ENCODE measurements around the gene IL1R1.
"Not testable (repeated sequence)": the region's sequence is repeated elsewhere in the genome, so short reads cannot be mapped to it uniquely, and the experiment has no call there.

Gene IL1R1

DNA sequence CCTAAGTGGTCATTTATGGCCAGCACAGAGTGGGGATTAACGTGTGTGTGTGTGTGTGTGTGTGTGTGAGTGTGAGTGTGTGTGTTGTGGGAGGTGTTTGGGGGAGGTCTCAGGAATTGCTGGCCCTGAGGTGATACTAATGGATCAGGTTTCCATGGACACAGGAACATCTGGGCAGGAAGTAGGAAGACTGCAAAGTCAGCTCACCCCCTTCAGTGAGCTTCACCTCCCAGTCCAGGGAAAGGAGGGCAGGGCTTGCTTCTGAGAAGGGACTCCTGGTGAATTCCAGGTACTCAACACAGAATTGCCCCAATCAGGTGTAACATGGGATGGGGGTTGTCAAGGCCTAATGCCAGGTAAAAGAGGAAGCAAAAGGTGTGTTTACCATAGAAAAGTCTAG is 30.3 kb upstream of the IL1R1 start:
- DNase-seq, result no peak

DNA sequence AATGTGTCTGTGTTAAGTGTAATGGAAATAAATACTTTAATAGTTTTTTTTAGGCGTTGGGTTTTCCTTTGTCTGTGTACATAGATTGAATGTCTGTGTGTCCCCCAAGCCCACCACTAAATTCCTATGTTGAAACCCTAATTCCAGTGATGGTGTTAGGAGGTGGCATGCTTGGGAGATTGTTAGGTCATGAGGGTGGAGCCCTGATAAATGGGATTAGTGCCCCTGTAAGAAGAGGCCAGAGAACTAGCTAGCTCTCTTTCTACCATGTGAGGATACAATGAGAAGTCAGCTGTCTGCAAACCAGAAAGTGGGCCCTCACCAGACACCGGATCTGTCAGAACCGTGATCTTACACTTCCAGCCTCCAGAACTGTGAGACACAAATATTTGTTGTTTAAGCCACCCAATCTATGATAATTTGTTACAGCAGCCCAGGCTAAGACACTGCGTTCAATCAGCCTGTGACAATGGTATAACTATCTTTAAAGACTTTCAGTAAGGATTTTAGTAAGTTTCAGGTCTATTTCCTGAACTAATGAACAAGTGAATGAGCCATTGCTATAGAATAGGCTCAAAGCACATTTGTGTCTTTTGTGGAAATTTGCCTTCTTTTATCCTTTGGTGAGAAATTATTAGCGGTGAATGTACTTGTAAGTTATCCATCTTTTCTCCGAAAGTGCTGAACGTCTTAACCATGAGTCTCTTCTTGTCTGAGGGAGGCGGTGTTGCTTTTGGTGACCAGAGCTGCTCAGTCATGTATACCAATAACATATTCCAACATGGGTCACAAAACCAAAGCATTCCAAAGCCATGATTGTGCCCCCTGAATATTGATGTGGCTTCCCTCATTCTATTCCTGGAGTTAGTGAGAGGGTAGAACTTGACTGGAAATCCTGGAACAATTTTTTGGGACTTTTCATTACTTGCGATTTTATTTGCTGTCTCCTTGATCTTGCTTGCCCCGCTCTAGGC is 29.6 kb upstream of the IL1R1 start:
- no peak for DNase-seq

DNA sequence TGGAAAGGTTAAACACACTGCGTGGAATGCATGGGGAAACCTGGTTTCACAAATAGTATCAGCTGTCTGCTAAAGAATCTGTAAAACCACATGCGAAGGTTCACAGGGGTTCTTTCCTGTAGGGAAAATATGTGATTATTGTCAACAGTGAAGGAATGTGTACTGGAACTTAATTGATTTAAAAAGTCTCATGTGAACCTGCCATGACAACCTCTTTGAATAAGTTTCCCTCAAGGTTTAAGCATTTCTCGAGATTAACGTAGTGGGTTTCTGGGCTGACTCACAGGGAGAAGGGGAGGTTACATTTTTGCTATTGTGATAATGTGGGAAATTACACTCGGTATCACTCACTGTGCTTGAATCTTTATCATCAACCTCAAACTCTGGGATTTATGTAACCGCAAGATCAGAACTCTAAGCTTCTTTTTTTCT is 28.2 kb upstream of the IL1R1 start:
- DNase-seq, result no peak

DNA sequence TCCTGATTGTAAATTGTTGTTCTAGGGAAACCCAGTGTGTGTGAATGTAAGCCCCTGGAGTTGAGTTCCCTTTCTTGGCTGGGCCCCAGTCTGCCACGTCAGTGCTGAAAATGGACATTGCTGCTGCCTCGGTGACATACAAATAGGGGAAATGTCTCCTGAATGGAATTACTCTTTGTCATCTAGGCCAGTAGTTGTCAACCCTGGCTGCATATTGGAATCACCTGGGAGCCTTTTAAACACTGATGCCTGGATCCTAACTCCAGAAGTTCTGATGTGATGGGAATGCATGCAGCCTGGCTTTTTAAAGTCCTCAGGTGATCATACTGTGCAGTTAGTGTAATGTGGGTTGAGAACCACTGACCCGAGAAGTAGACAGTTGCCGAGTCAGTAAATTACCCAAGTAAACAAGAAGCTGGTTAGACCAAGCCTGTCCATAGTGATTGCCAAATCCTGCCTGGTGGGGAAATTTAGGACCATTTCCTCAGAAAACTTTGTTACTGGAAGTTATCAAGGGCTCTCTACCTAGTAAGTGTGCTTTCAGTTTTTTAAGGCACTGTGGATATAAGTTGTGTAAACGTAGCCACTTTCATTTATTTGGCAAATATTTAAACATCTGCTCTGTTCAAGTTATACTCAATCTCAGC is 27.6 kb upstream of the IL1R1 start:
- no peak for DNase-seq

DNA sequence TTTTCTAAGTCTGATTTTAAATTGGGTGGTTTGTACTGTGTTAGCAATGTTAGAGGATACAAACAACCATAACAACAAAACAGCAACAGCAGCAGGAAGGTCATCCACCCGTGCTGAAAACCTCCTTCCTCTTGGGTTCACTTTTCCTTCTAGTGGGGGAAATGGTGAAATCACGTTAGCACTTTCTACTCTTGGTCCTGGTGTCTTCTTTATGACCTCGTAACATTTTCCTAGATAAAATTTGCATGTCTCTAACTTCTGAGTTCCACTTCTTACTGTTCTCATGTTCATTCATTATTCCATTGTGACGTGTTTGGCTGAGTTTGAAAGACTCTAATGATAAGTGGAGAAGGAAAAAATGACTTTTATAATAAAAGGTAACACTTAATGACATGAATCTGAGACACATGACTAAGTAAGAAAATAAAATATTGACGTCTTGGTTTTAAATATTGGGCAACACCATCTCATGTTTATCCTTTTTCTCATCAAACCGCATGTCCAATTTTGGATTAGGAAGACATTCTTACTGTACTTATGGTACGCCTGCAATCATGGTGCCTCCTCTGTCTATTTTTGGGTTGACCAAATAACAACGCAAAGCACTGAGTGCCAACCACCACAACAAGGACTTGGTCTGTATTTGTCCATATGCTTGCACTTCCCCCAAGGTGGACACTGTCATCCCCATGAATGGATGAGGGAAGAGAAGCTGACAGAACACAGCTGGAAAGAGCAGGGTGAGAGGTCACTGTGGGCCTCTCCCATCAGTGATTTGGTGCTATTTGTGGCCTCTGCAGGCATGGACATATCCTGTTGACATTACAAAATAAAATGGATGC is 25.7 kb upstream of the IL1R1 start:
- no peak for DNase-seq

DNA sequence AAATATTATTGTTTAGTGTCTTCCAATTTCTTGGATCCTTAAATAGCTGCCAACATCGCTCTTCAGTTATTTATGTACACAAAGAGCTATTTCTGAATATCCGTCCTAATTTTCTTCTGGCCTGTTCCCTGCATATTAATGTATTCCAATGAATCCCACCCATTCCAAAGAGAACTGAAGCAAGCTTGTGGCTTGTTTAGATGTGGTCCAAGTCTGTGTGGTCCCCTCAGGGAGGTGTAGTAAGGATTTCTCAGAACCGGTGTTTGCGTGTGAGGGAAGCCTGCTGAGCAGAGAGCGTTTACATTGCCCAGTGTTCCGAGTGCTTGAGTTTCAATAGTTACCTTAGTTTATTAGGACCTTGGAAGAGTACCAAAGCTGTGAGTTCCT is 25.1 kb upstream of the IL1R1 start:
- no peak for DNase-seq

DNA sequence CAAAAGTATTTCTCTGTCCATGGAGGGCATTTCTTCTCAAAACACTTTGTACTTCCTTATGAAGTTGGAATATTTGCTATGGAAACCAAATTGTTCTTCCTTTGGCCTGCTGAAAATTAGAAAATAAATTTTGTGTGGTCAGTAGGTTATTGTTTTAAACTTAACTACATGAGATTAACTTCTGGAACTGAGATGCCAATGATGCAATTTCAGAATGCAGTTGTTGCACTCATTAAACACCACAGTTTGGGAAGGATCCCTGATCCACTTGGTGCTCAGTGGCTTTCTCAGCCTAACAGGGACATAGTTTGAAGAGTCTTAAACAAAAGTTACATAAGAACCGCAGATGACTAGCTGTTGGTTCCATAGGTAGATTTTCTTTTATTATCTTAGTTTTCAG is 23.3 kb upstream of the IL1R1 start:
- no peak for DNase-seq

DNA sequence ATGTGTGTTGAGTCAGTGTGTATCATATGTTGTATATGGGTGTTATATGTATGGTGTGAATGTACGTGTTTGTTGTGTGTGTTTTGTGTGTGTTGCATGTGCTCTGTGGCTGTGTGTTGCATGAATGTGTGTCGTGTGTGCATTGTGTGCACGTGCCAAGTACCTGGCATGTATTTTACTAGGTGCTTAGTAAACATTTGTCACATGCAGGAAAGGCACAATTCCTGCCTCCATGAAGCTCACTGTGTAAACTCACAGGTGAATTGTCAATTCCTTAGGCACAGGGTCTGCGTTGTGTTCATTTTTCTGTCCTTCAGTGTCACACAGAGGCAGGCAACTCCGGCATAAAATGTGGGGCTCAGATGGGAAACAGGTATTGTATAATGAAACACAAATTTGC is 22.3 kb upstream of the IL1R1 start:
- DNase-seq, result no peak

DNA sequence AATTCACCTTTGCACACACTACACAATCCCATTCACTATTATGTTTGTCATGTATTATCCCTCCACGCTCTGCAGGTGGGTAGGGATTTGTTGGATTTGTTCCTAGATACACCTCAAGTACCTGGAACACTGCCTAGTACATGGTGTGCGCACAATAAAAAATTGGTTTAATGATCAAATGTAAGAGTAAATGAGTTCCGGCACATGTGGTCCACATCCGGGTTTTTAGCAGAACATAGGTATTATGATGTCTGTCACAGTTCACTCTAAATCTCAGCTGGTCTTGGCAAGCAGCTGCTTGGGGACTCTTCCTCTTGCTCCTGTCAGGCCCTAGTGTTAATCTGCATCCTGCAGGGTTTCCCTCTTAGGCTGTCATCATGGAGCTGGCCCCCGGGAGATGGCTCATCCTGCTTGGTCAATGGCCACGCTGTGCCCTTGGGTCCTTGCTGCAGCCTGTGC is 21.8 kb upstream of the IL1R1 start:
- no peak for DNase-seq

DNA sequence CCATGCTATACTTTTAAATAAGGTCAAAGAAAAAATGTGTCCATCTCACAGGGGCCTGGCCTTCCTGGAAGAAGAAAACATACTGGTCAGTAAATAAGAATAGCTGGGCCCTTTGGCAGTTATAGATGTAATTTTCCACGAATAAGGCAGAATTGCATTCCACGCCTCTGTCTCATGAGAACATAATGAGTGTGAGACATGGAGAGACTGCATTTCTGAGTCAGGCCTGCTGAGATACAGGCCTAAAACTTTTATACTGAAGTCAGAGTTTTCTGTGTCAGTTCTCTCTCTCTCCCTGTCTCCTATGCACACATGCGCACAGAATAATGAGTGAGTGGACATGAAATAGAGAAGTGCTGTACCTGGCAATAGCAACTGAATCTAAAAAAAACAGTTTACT is 20.4 kb upstream of the IL1R1 start:
- no peak for DNase-seq

DNA sequence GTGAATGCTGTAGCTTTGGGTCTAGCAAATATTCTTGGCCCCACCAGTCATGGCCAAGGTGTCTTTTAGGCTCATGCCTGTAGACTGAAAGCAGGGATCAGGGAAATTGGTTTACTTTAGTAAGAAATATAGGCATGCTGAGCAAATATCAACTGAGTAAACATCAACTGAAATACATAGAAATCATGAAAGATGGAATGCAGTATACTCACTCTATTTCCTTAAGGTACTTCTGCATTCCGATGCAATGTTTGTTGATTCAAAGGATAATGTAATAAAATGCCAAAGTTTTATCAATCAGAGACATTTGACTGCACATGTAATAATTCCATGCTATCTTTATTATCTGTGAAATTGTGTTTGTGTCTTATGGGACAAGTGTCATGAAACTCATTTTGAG is 19.6 kb upstream of the IL1R1 start:
- DNase-seq, result no peak

DNA sequence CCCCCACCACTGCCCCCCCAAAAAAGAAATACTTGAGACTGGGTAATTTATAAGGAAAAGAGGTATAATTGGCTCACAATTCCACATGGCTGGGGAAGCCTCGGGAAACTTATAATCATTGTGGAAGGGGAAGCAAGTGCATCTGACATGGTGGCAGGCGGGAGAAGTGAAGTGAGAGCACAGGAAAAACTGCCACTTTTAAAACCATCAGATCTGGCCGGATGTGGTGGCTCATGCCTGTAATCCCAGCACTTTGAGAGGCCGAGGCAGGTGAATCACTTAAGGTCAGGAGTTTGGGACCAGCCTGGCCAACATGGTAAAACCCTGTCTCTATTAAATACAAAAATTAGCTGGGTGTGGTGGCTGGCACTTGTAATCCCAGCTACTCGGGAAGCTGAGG is 18.1 kb upstream of the IL1R1 start:
- not testable (repeated sequence) for DNase-seq

DNA sequence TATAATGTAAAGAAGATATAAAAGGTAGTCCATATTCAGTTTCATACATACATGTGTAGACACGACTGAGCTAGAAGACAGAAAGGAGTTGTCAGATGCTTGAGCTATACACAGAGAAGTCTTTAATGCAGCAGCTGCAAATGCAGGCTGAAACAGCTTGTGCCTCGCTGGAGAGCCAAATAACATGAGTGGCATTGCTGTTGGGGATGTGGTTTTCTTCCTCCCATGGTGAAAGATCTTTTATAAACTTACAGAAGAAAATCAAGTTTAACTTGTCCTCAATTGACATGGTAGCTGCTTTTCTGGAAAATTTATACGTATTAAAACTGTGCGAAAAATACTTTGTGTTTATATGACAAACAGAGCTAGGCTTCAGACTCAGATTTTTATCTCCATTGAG is 16.4 kb upstream of the IL1R1 start:
- DNase-seq, result no peak

DNA sequence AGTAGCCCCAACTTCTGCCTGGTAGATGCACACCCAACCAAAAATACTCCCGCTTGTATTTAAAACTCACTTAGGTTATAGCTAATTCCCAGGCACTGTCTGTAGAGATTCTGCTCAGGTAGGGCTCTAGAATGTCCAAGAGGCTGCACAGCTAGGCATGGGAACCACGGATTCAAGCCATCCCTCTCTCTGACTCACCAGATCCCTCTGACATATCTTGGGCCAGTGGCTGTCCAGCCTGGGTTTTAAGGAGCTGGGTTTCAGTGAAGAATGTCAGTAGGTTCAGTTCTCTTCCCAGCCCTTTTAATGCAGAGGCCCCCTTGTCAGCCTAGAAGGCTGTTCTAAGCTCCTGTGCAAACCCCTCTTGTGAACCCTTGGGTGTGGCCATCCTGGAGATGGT is 15.9 kb upstream of the IL1R1 start:
- no peak for DNase-seq

DNA sequence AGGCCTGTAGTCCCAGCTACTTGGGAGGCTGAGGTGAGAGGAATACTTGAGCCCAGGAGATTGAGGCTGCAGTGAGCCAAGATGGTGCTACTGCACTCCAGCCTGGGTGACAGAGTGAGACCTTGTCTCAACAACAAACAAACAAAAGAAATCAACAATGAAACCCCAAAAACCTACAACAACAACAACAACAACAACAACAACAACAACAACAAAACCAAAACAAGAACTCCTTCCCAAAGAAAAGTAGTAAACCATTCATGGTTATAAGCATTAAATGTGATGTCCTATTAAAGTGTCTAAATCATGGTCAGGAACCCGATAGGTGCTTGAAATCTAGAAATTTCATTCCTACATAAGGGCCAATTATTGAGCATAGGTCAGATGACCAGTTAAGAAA is 13.5 kb upstream of the IL1R1 start:
- no peak for DNase-seq

DNA sequence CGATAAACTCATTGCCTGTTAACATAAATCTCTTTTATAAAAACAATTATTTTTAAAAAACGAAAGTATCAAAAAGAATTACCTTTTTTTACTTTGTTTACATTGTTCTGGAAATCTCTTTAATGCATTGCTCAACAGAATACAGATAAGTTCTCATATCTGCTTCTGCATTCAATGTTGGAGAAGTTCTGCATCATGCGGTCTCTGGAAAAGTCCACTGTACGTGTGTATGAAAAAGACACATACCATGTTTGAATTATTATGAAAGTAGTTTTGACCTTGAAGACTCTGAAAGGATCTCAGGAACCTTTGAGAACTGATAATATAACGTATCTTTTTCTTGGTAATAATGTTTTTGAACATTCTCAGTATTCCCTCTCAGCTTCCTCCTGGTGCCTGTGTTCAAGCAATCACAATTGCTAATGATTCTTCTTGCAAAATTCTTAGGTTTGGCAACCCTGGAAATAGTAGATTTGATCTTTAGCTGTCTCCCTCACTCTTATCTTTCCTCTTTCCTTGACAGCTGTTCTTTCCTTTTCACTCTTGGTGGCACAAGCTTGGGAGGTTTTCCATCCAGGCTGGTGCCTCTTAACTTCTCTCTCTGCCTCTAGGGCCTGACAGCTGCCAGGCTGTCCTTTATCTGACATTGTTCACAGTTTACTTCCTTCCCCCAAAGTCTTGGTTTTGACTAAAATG is 12.4 kb upstream of the IL1R1 start:
- no peak for DNase-seq

DNA sequence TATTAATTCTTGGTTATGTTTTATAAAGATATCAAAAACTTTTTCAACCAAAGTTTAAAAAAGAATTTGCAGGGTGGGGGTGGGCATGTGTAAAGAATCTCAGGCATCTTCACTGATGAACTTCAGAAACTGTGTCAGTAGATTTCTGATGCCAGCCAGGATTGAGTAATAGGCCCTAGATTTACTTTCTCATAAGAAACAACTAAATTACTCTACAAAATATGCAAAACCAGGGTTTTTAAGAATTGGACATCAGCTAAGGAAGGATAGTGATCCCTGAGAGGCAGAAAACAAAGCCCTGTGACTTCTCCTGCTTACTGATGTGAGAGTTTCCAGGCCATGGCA is 11.9 kb upstream of the IL1R1 start:
- DNase-seq, result no peak

DNA sequence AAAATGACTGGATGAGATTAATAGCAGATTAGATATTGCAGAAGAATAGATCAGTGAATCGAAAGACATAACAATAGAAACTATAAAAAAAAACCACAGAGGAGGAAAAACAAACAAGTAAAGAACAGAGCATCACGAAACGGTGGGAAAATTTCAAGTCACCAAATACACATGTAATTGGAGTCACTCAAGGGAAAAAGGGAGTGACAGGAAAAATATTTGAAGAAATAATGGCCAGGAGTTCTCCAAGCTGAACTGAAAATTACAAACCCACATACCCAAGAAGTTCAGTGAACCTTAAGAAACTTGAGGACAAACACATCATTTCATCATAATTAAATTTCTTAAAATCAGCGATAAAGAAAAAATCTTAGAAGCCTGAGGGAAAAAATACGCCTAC is 11.0 kb upstream of the IL1R1 start:
- DNase-seq, result no peak

DNA sequence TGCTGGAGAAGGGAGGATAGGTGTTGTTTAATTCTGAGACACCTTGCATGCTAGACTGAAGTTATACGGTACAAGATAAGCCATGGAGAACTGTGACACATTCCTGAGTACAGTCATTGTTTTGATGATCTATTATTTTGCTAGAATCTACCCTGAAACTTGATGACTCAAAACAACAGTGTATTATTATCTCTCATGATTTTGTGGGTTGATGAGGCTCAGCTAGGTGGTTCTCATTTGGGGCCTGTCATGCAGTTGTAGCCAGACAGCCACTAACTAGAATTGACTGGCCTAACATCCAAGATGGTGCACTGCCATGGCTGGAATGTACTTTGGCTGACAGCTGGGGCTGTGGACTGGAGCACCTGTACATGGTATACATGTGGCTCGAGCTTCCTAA is 5.4 kb upstream of the IL1R1 start:
- DNase-seq, result no peak

DNA sequence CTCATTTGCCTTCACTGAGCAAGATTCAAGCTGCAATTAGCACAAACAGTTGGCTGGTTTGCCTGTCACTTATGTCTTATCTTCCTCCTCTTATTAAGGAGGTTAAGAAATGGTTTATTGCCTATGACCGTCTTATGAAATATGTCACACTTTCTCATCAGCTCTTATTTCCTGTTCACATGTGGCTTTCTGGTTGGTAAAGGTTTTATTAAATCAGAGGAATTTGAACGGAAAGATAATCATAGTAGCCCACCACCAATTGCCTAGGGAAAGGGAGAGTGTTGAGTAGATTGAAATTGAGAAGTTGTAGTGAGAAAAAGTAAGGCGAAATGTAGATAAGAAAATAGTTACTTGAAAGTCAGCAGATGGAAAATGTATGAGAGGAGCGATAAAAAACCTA is 4.2 kb upstream of the IL1R1 start:
- peak; percentile 1 for DNase-seq

DNA sequence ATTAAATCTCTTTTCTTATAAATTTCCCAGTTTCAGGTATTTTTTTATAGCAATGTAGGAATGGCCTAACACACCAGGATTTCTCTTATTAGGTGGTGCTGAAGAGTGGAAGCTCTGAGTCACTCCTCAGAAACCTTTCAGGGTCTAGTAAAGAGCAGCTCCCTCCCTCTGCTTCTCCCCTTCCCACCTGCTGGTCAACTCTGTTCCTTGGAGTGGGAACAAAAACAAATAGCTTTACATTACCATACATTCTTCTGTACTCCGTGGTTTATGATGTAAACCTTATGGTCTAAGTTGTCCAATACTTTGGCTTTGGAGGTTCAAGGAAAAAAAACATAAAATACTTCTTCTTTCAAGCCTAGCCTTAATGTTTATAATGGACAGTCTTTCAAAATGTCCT is 2.7 kb upstream of the IL1R1 start:
- no peak for DNase-seq

DNA sequence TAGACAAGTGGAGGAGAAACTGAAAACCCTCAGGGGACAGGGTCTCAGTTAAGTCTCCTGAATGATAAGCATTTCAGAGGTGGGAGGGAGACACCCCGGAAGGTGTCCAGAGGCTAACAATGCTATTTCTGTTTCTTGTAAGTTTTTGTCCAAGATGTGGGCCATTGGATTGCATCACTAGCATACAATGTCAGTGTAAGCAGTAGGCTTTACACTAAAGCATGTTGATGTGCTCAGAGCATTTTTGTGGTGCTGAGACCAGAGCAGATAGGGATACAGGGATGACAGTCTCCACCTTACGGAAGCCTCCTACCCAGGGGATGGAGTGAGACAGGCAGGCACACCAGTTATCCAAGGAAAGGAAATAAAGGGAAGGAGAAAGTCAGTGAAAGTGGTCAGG is 2.2 kb upstream of the IL1R1 start:
- DNase-seq, result no peak
